HG02840 (cell line): ENCODE results near the gene AK4.

Source experiments
- ATAC-seq: cut with Tn5 transposase; IDR thresholded peaks from one replicate; pipeline ENCODE4 v1.9.1; 2021; ENCODE audit warnings: mild to moderate bottlenecking, moderate library complexity, moderate number of reproducible peaks; ENCODE audit not compliant: unreplicated experiment, low FRiP score

The AK4 gene

GRCh38 chr1:65174585-65174984, 26.6 kb downstream of the AK4 start:
- ATAC-seq: no peak

- no peak for ATAC-seq
These were observed 27.4 kb downstream of the AK4 start for GRCh38 chr1:65175171-65176055.

- ATAC-seq: no peak
These were observed 28.1 kb downstream of the AK4 start for GRCh38 chr1:65176056-65176450.

GRCh38 chr1:65176591-65176990, 28.6 kb downstream of the AK4 start:
- ATAC-seq: no peak

GRCh38 chr1:65177457-65177856, 29.5 kb downstream of the AK4 start:
- no peak for ATAC-seq

GRCh38 chr1:65178235-65178634, 30.2 kb downstream of the AK4 start:
- ATAC-seq: no peak

- no peak for ATAC-seq
These were observed 31.1 kb downstream of the AK4 start for GRCh38 chr1:65179148-65179547.

- ATAC-seq: no peak
These were observed 33.0 kb downstream of the AK4 start for GRCh38 chr1:65180977-65181376.

- ATAC-seq: no peak
These were observed 34.8 kb downstream of the AK4 start for GRCh38 chr1:65182658-65183268.

GRCh38 chr1:65189576-65190115, 41.6 kb downstream of the AK4 start:
- ATAC-seq: no peak

- no peak for ATAC-seq
These were observed 42.2 kb downstream of the AK4 start for GRCh38 chr1:65190229-65190628.

GRCh38 chr1:65193129-65193695, 45.2 kb downstream of the AK4 start:
- no peak for ATAC-seq

GRCh38 chr1:65195495-65196417, 47.8 kb downstream of the AK4 start:
- ATAC-seq: no peak

- no peak for ATAC-seq
These were observed 48.9 kb downstream of the AK4 start for GRCh38 chr1:65196926-65197325.

- no peak for ATAC-seq
These were observed 49.6 kb downstream of the AK4 start for GRCh38 chr1:65197636-65198035.

GRCh38 chr1:65198096-65198495, 50.1 kb downstream of the AK4 start:
- ATAC-seq: no peak

- no peak for ATAC-seq
These were observed 52.4 kb downstream of the AK4 start for GRCh38 chr1:65200411-65200810.

GRCh38 chr1:65206836-65207235, 58.8 kb downstream of the AK4 start:
- no peak for ATAC-seq

GRCh38 chr1:65207317-65207716, 59.3 kb downstream of the AK4 start:
- no peak for ATAC-seq

GRCh38 chr1:65208563-65208973, 60.6 kb downstream of the AK4 start:
- ATAC-seq: no peak
